ENCODE results near the gene TFB2M. TPM values are rescaled to one million over a fixed set of nuclear protein-coding genes. Genes with fewer than 3 reads are reported as not detected.

The TFB2M gene
- total RNA-seq, 4 donors from 2014 or later: 9.1 to 12.9 (median 11.4) TPM

- intact Hi-C loops (cut with DNase I): loop anchor here (5.0 to 10.0 kb wide), 3 partner anchors 48 to 185 kb away; no protein-coding TSS in a partner anchor
- H3K4me1 ChIP-seq: peaks cover 66 to 80% (median 75%) of the 10 kb centered on the region in 4 donors
- 51% methylated on average over 8 of the region's 8 CpGs for WGBS
- no peak for DNase-seq (ENCODE audit: extremely low spot score)
- TF ChIP-seq POLR2A (IDR thresholded peaks at IDR 0.05; ENCODE audit: low read depth): no peak
- peak in 1 of 2 donors; percentile 27 for TF ChIP-seq POLR2AphosphoS5 (IDR thresholded peaks at IDR 0.05)
- TF ChIP-seq EP300 (IDR thresholded peaks at IDR 0.05): no peak
- H3K4me3 ChIP-seq: peak overlapping the region in 3 of 4 donors; percentile 21 to 95 (median 27)
- H3K36me3 ChIP-seq: no peaks in the 10 kb centered on the region
- H3K27ac ChIP-seq (replicated peaks in 1 of 4): peak overlapping the region; percentile 91 to 100 (median 98)
- H3K27me3 ChIP-seq: no peaks in the 10 kb centered on the region
- no peaks in the 10 kb centered on the region for H3K9me3 ChIP-seq
Measured at GRCh38 chr1:246569248-246570238, 3.5 kb upstream of the TFB2M start.

- Histone ChIP-seq H3K27me3 (no peaks in the 10 kb centered on the region), H3K4me3 (peak overlapping the region; percentile 75 to 99 (median 92)), H3K27ac (replicated peaks in 1 of 4) (peak overlapping the region; percentile 91 to 100 (median 98)), H3K9me3 (no peaks in the 10 kb centered on the region), H3K36me3 (peaks cover 4 to 16% (median 6%) of the 10 kb centered on the region in 4 donors), H3K4me1 (peaks cover 62 to 75% (median 69%) of the 10 kb centered on the region in 4 donors)
- no peak for DNase-seq (ENCODE audit: extremely low spot score)
- no peak for TF ChIP-seq POLR2AphosphoS5 (IDR thresholded peaks at IDR 0.05)
- TF ChIP-seq CTCF (IDR thresholded peaks at IDR 0.05): no peak
- no peak for TF ChIP-seq POLR2A (IDR thresholded peaks at IDR 0.05; ENCODE audit: low read depth)
- no peak for TF ChIP-seq EP300 (IDR thresholded peaks at IDR 0.05)
- WGBS: 40% methylated on average over 4 of the region's 4 CpGs
- intact Hi-C loops (cut with DNase I): loop anchor here (2.0 to 10.0 kb wide), 4 partner anchors 50 to 187 kb away; no protein-coding TSS in a partner anchor
Measured at GRCh38 chr1:246567646-246568235, 1.7 kb upstream of the TFB2M start.

- H3K36me3 ChIP-seq: peaks cover 4 to 22% (median 9%) of the 10 kb centered on the region in 4 donors
- H3K4me1 ChIP-seq: peaks cover 56 to 67% (median 62%) of the 10 kb centered on the region in 4 donors
- TF ChIP-seq EP300 (IDR thresholded peaks at IDR 0.05) (no peak), CTCF (IDR thresholded peaks at IDR 0.05) (no peak), POLR2AphosphoS5 (IDR thresholded peaks at IDR 0.05) (peak in 1 of 2 donors; percentile 38), POLR2A (IDR thresholded peaks at IDR 0.05; ENCODE audit: low read depth) (no peak)
- intact Hi-C loops (cut with DNase I): loop anchor here (2.0 to 10.0 kb wide), 4 partner anchors 50 to 188 kb away; no protein-coding TSS in a partner anchor
- peak overlapping the region; percentile 91 to 100 (median 98) for H3K27ac ChIP-seq (replicated peaks in 1 of 4)
- H3K4me3 ChIP-seq: peak overlapping the region; percentile 75 to 99 (median 92)
- 2% methylated on average over 24 of the region's 25 CpGs for WGBS
- no peaks in the 10 kb centered on the region for H3K9me3 ChIP-seq
- DNase-seq (ENCODE audit: extremely low spot score): no peak
- no peaks in the 10 kb centered on the region for H3K27me3 ChIP-seq
Measured at GRCh38 chr1:246566813-246567645, 968 bp upstream of the TFB2M start.

- Histone ChIP-seq H3K27ac (replicated peaks in 1 of 4) (peak overlapping the region; percentile 91 to 100 (median 98)), H3K9me3 (no peaks in the 10 kb centered on the region), H3K4me1 (peaks cover 44 to 54% (median 52%) of the 10 kb centered on the region in 4 donors), H3K27me3 (no peaks in the 10 kb centered on the region), H3K36me3 (peaks cover 4 to 26% (median 10%) of the 10 kb centered on the region in 4 donors), H3K4me3 (peak overlapping the region; percentile 75 to 99 (median 92))
- under 1% methylated on average over 10 of the region's 25 CpGs for WGBS
- intact Hi-C loops (cut with DNase I): loop anchor here (2.0 to 10.0 kb wide), 5 partner anchors 52 to 189 kb away; no protein-coding TSS in a partner anchor
- TF ChIP-seq POLR2A (IDR thresholded peaks at IDR 0.05; ENCODE audit: low read depth) (no peak), EP300 (IDR thresholded peaks at IDR 0.05) (no peak), POLR2AphosphoS5 (IDR thresholded peaks at IDR 0.05) (no peak), CTCF (IDR thresholded peaks at IDR 0.05) (no peak)
- DNase-seq (ENCODE audit: extremely low spot score): no peak
Measured at GRCh38 chr1:246565751-246566127, 322 bp downstream of the TFB2M start.

Measured in esophagus muscularis mucosa (tissue), 4 donors.